ENCODE data around the gene UGT1A6.
"Not testable (repeated sequence)": the region's sequence is repeated elsewhere in the genome, so short reads cannot be mapped to it uniquely, and the experiment has no call there.

Gene UGT1A6

GRCh38 chr2:233747283-233747544 is 54.5 kb downstream of the UGT1A6 start:
- no peaks in the 10 kb centered on the region for H3K27me3 ChIP-seq (ENCODE audit: control insufficient read depth, insufficient read depth, low read length)
- no peak for DNase-seq (ENCODE audit: low read depth, low spot score)
- 0 out of 2 replicates have a peak, but pooled peaks cover 2% of the 10 kb centered on the region for H3K36me3 ChIP-seq (ENCODE audit: control insufficient read depth, insufficient read depth, low read length)
- no peaks in the 10 kb centered on the region; the same call in 1 of the 2 replicates for H3K4me1 ChIP-seq (ENCODE audit: control insufficient read depth, insufficient read depth, low read length)
- no peak overlapping the region for H3K27ac ChIP-seq (ENCODE audit: low read length)
- H3K4me3 ChIP-seq (ENCODE audit: low read length): no peak overlapping the region
- WGBS (ENCODE audit: insufficient coverage, insufficient read length): no CpG with 5 or more reads among the region's 6 CpGs
- no peaks in the 10 kb centered on the region; the same call in 1 of the 2 replicates for H3K9me3 ChIP-seq (ENCODE audit: control insufficient read depth, insufficient read depth, low read length)

- not testable (repeated sequence) for H3K27me3 ChIP-seq (ENCODE audit: control insufficient read depth, insufficient read depth, low read length); H3K36me3 ChIP-seq (ENCODE audit: control insufficient read depth, insufficient read depth, low read length); H3K9me3 ChIP-seq (ENCODE audit: control insufficient read depth, insufficient read depth, low read length); DNase-seq (ENCODE audit: low read depth, low spot score); H3K27ac ChIP-seq (ENCODE audit: low read length); H3K4me1 ChIP-seq (ENCODE audit: control insufficient read depth, insufficient read depth, low read length); H3K4me3 ChIP-seq (ENCODE audit: low read length)
- WGBS (ENCODE audit: insufficient coverage, insufficient read length): no CpG with 5 or more reads among the region's 2 CpGs
Measured at GRCh38 chr2:233750689-233751088, 58.0 kb downstream of the UGT1A6 start.

DNA sequence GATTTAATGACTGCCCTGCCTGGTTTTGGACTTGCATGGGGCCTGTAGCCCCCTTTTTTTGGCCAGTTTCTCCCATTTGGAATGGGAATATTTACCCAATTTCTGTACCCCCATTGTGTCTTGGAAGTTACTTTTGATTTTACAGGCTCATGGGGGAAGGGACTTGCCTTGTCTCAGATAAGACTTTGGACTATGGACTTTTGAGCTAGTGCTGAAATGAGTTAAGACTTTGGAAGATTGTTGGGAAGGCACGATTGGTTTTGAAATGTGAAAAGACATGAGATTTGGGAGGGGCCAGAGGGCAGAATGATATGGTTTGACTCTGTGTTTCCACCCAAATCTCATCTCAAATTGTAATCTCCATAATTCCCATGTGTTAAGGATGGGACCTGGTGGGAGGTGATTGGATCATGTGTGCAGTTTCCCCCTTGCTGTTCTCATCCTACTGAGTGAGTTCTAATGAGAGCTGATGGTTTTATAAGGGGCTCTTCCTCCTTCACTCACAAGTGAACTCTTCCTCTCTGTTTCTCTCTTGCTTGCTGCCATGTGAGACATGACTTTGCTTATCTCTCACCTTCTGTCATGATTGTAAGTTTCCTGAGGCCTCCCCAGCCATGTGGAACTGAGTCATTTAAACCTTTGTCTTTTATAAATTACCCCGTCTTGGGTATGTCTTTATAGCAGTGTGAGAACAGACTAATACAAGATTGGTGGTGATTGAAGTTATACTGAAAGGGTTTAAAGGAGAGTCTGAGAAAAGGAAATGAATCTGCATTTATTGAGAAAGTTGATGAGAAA is 58.7 kb downstream of the UGT1A6 start:
- not testable (repeated sequence) for H3K4me1 ChIP-seq (ENCODE audit: control insufficient read depth, insufficient read depth, low read length); H3K9me3 ChIP-seq (ENCODE audit: control insufficient read depth, insufficient read depth, low read length); DNase-seq (ENCODE audit: low read depth, low spot score); H3K27me3 ChIP-seq (ENCODE audit: control insufficient read depth, insufficient read depth, low read length); H3K4me3 ChIP-seq (ENCODE audit: low read length); H3K27ac ChIP-seq (ENCODE audit: low read length); H3K36me3 ChIP-seq (ENCODE audit: control insufficient read depth, insufficient read depth, low read length)
- no CpG with 5 or more reads among the region's 2 CpGs for WGBS (ENCODE audit: insufficient coverage, insufficient read length)

DNA sequence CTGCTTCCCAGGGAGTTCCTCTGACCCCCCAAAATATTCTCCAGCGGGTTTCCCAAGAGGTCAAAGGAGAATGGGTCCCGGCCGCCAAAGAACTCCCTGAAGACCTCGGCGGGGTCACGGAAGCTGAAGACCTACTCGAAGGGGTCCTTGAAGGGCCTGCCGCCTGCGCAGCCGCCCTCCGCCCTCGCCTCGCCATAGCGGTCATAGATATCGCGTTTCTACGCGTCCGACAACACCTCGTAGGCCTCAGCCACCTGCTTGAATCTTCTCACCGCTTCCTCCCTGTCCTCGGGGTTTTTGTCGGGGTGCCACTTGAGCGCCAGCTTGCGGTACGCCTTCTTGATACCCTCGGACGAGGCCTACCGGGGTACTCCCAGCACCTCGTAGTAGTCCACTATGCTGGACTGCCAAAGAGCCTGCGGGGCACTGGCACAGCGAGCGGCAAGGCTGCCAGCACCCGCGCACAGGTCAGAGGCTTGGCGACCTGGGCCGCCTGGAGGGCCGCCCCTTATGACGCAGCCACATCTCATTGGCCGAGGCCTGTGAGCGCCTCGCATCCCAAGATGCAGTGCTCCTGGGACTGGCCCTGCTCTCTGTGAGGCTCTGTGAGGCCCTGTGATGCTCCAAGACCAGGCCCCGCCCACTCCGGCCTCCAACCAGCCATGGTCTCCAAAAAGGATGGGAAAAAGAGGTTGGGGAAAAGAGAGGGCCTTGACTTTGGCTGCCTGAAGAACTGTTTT is 62.4 kb downstream of the UGT1A6 start:
- no CpG with 5 or more reads among the region's 44 CpGs for WGBS (ENCODE audit: insufficient coverage, insufficient read length)
- no peak for DNase-seq (ENCODE audit: low read depth, low spot score)
- Histone ChIP-seq H3K27me3 (ENCODE audit: control insufficient read depth, insufficient read depth, low read length) (no peaks in the 10 kb centered on the region), H3K4me3 (ENCODE audit: low read length) (no peak overlapping the region), H3K4me1 (ENCODE audit: control insufficient read depth, insufficient read depth, low read length) (no peaks in the 10 kb centered on the region), H3K27ac (ENCODE audit: low read length) (no peak overlapping the region), H3K9me3 (ENCODE audit: control insufficient read depth, insufficient read depth, low read length) (no peaks in the 10 kb centered on the region; the same call in 1 of the 2 replicates), H3K36me3 (ENCODE audit: control insufficient read depth, insufficient read depth, low read length) (no peaks in the 10 kb centered on the region)

GRCh38 chr2:233756429-233757081 is 63.9 kb downstream of the UGT1A6 start:
- H3K27ac ChIP-seq (ENCODE audit: low read length): no peak overlapping the region
- DNase-seq (ENCODE audit: low read depth, low spot score): no peak
- H3K9me3 ChIP-seq (ENCODE audit: control insufficient read depth, insufficient read depth, low read length): no peaks in the 10 kb centered on the region
- no peak overlapping the region for H3K4me3 ChIP-seq (ENCODE audit: low read length)
- no peaks in the 10 kb centered on the region for H3K36me3 ChIP-seq (ENCODE audit: control insufficient read depth, insufficient read depth, low read length)
- H3K4me1 ChIP-seq (ENCODE audit: control insufficient read depth, insufficient read depth, low read length): no peaks in the 10 kb centered on the region
- H3K27me3 ChIP-seq (ENCODE audit: control insufficient read depth, insufficient read depth, low read length): no peaks in the 10 kb centered on the region
- no CpG with 5 or more reads among the region's 7 CpGs for WGBS (ENCODE audit: insufficient coverage, insufficient read length)

GRCh38 chr2:233758141-233758540 is 65.5 kb downstream of the UGT1A6 start:
- H3K4me1 ChIP-seq (ENCODE audit: control insufficient read depth, insufficient read depth, low read length): no peaks in the 10 kb centered on the region
- H3K9me3 ChIP-seq (ENCODE audit: control insufficient read depth, insufficient read depth, low read length): no peaks in the 10 kb centered on the region
- H3K27ac ChIP-seq (ENCODE audit: low read length): no peak overlapping the region
- no peak for DNase-seq (ENCODE audit: low read depth, low spot score)
- no peaks in the 10 kb centered on the region for H3K36me3 ChIP-seq (ENCODE audit: control insufficient read depth, insufficient read depth, low read length)
- no peak overlapping the region for H3K4me3 ChIP-seq (ENCODE audit: low read length)
- no peaks in the 10 kb centered on the region for H3K27me3 ChIP-seq (ENCODE audit: control insufficient read depth, insufficient read depth, low read length)

DNA sequence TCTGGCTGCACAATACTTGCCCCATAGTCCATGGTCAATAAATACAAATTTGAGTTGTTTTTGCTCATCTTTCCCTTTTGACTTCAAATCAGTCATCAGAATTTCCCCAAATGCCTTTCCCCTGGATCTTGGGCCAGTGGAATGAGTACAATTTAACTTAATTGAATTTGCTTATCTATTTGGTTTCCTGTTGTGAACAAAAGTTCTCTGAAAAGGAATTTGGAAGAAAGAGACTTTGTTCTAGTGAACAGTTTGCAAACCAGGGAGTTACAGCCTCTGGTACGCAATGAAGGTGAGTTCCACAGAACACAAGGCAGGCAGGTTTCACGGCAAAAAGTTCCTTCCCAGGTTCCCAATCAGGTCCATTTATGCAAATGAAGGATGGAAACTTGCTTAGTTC is 66.2 kb downstream of the UGT1A6 start:
- Histone ChIP-seq H3K4me3 (ENCODE audit: low read length) (no peak overlapping the region), H3K27ac (ENCODE audit: low read length) (no peak overlapping the region), H3K9me3 (ENCODE audit: control insufficient read depth, insufficient read depth, low read length) (no peaks in the 10 kb centered on the region), H3K27me3 (ENCODE audit: control insufficient read depth, insufficient read depth, low read length) (no peaks in the 10 kb centered on the region), H3K36me3 (ENCODE audit: control insufficient read depth, insufficient read depth, low read length) (no peaks in the 10 kb centered on the region), H3K4me1 (ENCODE audit: control insufficient read depth, insufficient read depth, low read length) (no peaks in the 10 kb centered on the region)
- DNase-seq (ENCODE audit: low read depth, low spot score): no peak
- WGBS (ENCODE audit: insufficient coverage, insufficient read length): no CpG with 5 or more reads among the region's 2 CpGs

GRCh38 chr2:233760043-233760442 is 67.4 kb downstream of the UGT1A6 start, which contains the start of gene UGT1A1:
UGT1A1 (plus strand) TSS chr2:233760270; CDS start chr2:233760288, 18 bp downstream.
- Histone ChIP-seq H3K4me3 (ENCODE audit: low read length) (no peak within 1 kb of the TSS), H3K9me3 (ENCODE audit: control insufficient read depth, insufficient read depth, low read length) (no peaks in the 10 kb centered on the region), H3K27ac (ENCODE audit: low read length) (no peak within 1 kb of the TSS), H3K36me3 (ENCODE audit: control insufficient read depth, insufficient read depth, low read length) (no peaks in the 10 kb centered on the region), H3K27me3 (ENCODE audit: control insufficient read depth, insufficient read depth, low read length) (no peaks in the 10 kb centered on the region), H3K4me1 (ENCODE audit: control insufficient read depth, insufficient read depth, low read length) (no peaks in the 10 kb centered on the region)
- no CpG with 5 or more reads among the region's 6 CpGs for WGBS (ENCODE audit: insufficient coverage, insufficient read length)
- no peak for DNase-seq (ENCODE audit: low read depth, low spot score)

DNA sequence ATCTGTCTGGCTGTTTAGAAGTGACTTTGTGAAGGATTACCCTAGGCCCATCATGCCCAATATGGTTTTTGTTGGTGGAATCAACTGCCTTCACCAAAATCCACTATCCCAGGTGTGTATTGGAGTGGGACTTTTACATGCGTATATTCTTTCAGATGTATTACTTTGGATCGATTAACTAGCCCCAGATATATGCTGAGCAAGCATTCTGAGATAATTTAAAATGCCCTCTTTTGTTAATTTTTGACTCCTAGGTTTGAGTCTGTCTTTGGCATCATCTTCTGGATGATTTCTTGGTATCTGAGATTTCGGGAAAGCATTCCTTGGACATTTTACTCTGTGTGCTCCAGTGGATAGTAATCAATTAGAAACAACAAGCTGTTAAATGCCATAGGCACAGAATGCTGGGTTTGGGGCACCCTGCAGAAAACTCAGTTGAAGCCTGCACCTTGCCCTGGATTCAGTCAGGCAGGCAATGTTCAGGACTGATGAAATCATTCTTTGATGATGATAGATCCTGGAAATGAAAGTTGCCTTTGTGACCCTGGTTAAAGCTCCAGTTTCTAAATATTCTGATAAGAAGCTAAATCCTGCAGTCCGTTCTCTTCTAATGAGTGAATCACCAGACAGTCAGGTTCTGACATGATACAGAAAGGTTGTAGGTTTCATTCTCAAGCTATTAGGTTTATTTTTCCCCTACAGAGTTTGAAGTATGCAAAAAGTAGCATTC is 68.5 kb downstream of the UGT1A6 start:
- H3K9me3 ChIP-seq (ENCODE audit: control insufficient read depth, insufficient read depth, low read length): no peaks in the 10 kb centered on the region
- no peaks in the 10 kb centered on the region for H3K4me1 ChIP-seq (ENCODE audit: control insufficient read depth, insufficient read depth, low read length)
- WGBS (ENCODE audit: insufficient coverage, insufficient read length): no CpG with 5 or more reads among the region's 4 CpGs

DNA sequence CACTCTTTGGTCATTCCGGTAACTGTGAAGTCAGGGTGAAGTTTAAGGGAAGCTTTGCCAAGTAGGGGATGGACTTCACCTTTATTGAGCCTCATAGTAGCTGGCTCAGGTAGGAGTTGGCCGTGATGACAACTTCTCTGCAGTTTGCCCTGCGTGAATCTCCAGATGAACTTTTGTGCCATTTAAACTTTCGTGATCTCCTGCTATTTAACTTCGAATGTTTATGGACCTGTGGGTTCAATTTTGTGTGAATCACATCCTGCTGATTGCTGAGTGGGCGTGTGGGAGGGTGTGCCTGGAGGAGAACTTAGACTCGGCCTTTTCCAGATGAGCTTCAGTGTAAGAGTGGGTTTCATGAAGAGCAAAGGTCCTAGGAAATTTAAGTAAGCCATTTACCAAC is 71.6 kb downstream of the UGT1A6 start:
- Histone ChIP-seq H3K4me3 (ENCODE audit: low read length) (no peak overlapping the region), H3K36me3 (ENCODE audit: control insufficient read depth, insufficient read depth, low read length) (no peaks in the 10 kb centered on the region), H3K27ac (ENCODE audit: low read length) (no peak overlapping the region), H3K27me3 (ENCODE audit: control insufficient read depth, insufficient read depth, low read length) (no peaks in the 10 kb centered on the region), H3K4me1 (ENCODE audit: control insufficient read depth, insufficient read depth, low read length) (no peaks in the 10 kb centered on the region), H3K9me3 (ENCODE audit: control insufficient read depth, insufficient read depth, low read length) (no peaks in the 10 kb centered on the region)
- no peak for DNase-seq (ENCODE audit: low read depth, low spot score)
- no CpG with 5 or more reads among the region's 7 CpGs for WGBS (ENCODE audit: insufficient coverage, insufficient read length)

More for the DNA sequence above, 68.5 kb downstream of the UGT1A6 start:
- no peak overlapping the region for H3K4me3 ChIP-seq (ENCODE audit: low read length)
- no peak for DNase-seq (ENCODE audit: low read depth, low spot score)
- no peaks in the 10 kb centered on the region for H3K36me3 ChIP-seq (ENCODE audit: control insufficient read depth, insufficient read depth, low read length)
- H3K27me3 ChIP-seq (ENCODE audit: control insufficient read depth, insufficient read depth, low read length): no peaks in the 10 kb centered on the region
- H3K27ac ChIP-seq (ENCODE audit: low read length): no peak overlapping the region
